Gastroesophageal sphincter (tissue), 3 donors: Measurements from ENCODE around the gene ROCK2.

Experiments used
- POLR2AphosphoS5 ChIP-seq: sonication (generic); formaldehyde crosslinking; IDR thresholded peaks from one replicate; pipeline ENCODE4 v1.6.1; 2017; ENCODE audit warnings: antibody characterized with exemption
- TF ChIP-seq, protein P1 (sequence below), 4 experiments: fragments of 200-600 bp in 2 of 4; fragments of 450-650 bp in 2 of 4; sonication (generic) in 1 of 4; IDR thresholded peaks; one replicate each; pipeline ENCODE4 v1.5.1; 2017 to 2019; ENCODE audit warnings: antibody characterized with exemption in 4 of 4, mild to moderate bottlenecking in 2 of 4, moderate library complexity in 2 of 4

- TF ChIP-seq POLR2AphosphoS5: no peak
- TF ChIP-seq, protein P1, sequence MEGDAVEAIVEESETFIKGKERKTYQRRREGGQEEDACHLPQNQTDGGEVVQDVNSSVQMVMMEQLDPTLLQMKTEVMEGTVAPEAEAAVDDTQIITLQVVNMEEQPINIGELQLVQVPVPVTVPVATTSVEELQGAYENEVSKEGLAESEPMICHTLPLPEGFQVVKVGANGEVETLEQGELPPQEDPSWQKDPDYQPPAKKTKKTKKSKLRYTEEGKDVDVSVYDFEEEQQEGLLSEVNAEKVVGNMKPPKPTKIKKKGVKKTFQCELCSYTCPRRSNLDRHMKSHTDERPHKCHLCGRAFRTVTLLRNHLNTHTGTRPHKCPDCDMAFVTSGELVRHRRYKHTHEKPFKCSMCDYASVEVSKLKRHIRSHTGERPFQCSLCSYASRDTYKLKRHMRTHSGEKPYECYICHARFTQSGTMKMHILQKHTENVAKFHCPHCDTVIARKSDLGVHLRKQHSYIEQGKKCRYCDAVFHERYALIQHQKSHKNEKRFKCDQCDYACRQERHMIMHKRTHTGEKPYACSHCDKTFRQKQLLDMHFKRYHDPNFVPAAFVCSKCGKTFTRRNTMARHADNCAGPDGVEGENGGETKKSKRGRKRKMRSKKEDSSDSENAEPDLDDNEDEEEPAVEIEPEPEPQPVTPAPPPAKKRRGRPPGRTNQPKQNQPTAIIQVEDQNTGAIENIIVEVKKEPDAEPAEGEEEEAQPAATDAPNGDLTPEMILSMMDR (IDR thresholded peaks at IDR 0.05): no peak
Observed at GRCh38 chr2:11338580-11338979, 5.9 kb downstream of the ROCK2 start.
